GM23338 (cell line): ENCODE measurements around the gene TENM4. TPM values are rescaled to one million over a fixed set of nuclear protein-coding genes. Genes with fewer than 3 reads are reported as not detected.

Experiments
- ATAC-seq: fragments of 200-7000 bp; cut with Tn5 transposase; 3 replicates; pipeline ENCODE4 v1.9.1; 2020
- DNase-seq: peaks from one replicate; pipeline ENCODE4 v3.0.0-alpha.2; 2015; ENCODE audit warnings: low spot score
- H2AFZ ChIP-seq: fragments of 200-600 bp; sonication (generic); 2 replicates; pipeline ENCODE4 v1.8.0; 2016; ENCODE audit warnings: antibody characterized with exemption, mild to moderate bottlenecking, moderate library complexity
- H3F3A ChIP-seq: fragments of 200-600 bp; sonication (generic); replicated peaks from 2 replicates; pipeline ENCODE4 v1.8.0; 2017; ENCODE audit warnings: antibody characterized with exemption, mixed run types, low read depth
- H3K27ac ChIP-seq: fragments of 200-600 bp; sonication (generic); 2 replicates; pipeline ENCODE4 v1.6.1; 2016; ENCODE audit warnings: low read depth
- H3K27me3 ChIP-seq: fragments of 200-600 bp; sonication (generic); 2 replicates; pipeline ENCODE4 v1.8.0; 2016; ENCODE audit warnings: mild to moderate bottlenecking, mixed run types, moderate library complexity; ENCODE audit not compliant: insufficient read depth
- H3K36me3 ChIP-seq: fragments of 200-600 bp; sonication (generic); 2 replicates; pipeline ENCODE4 v1.8.0; 2016; ENCODE audit warnings: mild to moderate bottlenecking; ENCODE audit not compliant: insufficient read depth
- H3K4me1 ChIP-seq: fragments of 200-600 bp; sonication (generic); 2 replicates; pipeline ENCODE4 v1.8.0; 2016; ENCODE audit warnings: mild to moderate bottlenecking, moderate library complexity; ENCODE audit not compliant: insufficient read depth
- H3K4me2 ChIP-seq: fragments of 200-600 bp; sonication (generic); 2 replicates; pipeline ENCODE4 v1.7.1; 2017; ENCODE audit warnings: mixed run types
- H3K4me3 ChIP-seq: fragments of 200-600 bp; sonication (generic); 2 replicates; pipeline ENCODE4 v1.6.1; 2016; ENCODE audit warnings: mixed run types
- H3K79me2 ChIP-seq: fragments of 200-600 bp; sonication (generic); replicated peaks from 2 replicates; pipeline ENCODE4 v1.8.0; 2017; ENCODE audit warnings: mild to moderate bottlenecking; ENCODE audit not compliant: insufficient read depth
- H3K9me2 ChIP-seq: fragments of 200-600 bp; sonication (generic); 2 replicates; pipeline ENCODE4 v1.8.0; 2017; ENCODE audit not compliant: insufficient read depth
- H4K20me1 ChIP-seq: fragments of 200-600 bp; sonication (generic); replicated peaks from 2 replicates; pipeline ENCODE4 v1.8.0; 2017; ENCODE audit warnings: mild to moderate bottlenecking; ENCODE audit not compliant: insufficient read depth
- H3K27ac Mint-ChIP-seq: 2 replicates; pipeline ENCODE4 v1.8.0; 2020; ENCODE audit warnings: inconsistent platforms, mild to moderate bottlenecking, moderate library complexity, mixed read lengths
- H3K27me3 Mint-ChIP-seq: 3 replicates; pipeline ENCODE4 v1.8.0; 2022; ENCODE audit warnings: low read depth, mild to moderate bottlenecking, moderate library complexity, mixed read lengths, inconsistent platforms; ENCODE audit not compliant: insufficient read depth, poor library complexity
- H3K36me3 Mint-ChIP-seq: 3 replicates; pipeline ENCODE4 v1.8.0; 2021; ENCODE audit warnings: low read depth, mild to moderate bottlenecking, inconsistent platforms, moderate library complexity, mixed read lengths
- H3K4me1 Mint-ChIP-seq: 3 replicates; pipeline ENCODE4 v1.8.0; 2020; ENCODE audit warnings: mild to moderate bottlenecking, inconsistent platforms, mixed read lengths
- H3K4me3 Mint-ChIP-seq: 3 replicates; pipeline ENCODE4 v1.8.0; 2021; ENCODE audit warnings: moderate library complexity, mild to moderate bottlenecking, inconsistent platforms, mixed read lengths
- H3K9me3 Mint-ChIP-seq: 3 replicates; pipeline ENCODE4 v1.8.0; 2020; ENCODE audit warnings: moderate library complexity, mild to moderate bottlenecking, inconsistent platforms, mixed read lengths
- CREB1 ChIP-seq: fragments of 250-450 bp; sonication (Bioruptor Pico); IDR thresholded peaks from 2 replicates; pipeline ENCODE4 v1.5.0; 2020; ENCODE audit warnings: low read depth, mild to moderate bottlenecking, moderate library complexity
- CTCF ChIP-seq, 2 experiments: fragments of 200-600 bp in 1 of 2; sonication (generic) in 1 of 2; conservative IDR thresholded peaks; 2 replicates each; pipeline versions ENCODE4 v1.5.1 to v1.6.1; 2016 to 2017; ENCODE audit warnings: antibody characterized with exemption in 2 of 2, low read depth in 2 of 2, mild to moderate bottlenecking in 2 of 2, moderate library complexity in 1 of 2
- ETS1 ChIP-seq: IDR thresholded peaks from 2 replicates; pipeline ENCODE4 v1.6.1; 2016; ENCODE audit warnings: antibody characterized with exemption
- EZH2phosphoT487 ChIP-seq: fragments of 200-600 bp; sonication (generic); IDR thresholded peaks from one replicate; pipeline ENCODE4 v1.8.1; 2018; ENCODE audit warnings: antibody characterized with exemption; ENCODE audit not compliant: unreplicated experiment
- NANOG ChIP-seq: IDR thresholded peaks from 2 replicates; pipeline ENCODE4 v1.6.1; 2016; ENCODE audit warnings: antibody characterized with exemption, borderline replicate concordance
- POLR2AphosphoS5 ChIP-seq: IDR thresholded peaks from 2 replicates; pipeline ENCODE4 v1.6.1; 2016; ENCODE audit warnings: antibody characterized with exemption, low read depth
- REST ChIP-seq: IDR thresholded peaks from one replicate; pipeline ENCODE4 v1.6.1; 2018; ENCODE audit warnings: antibody characterized with exemption; ENCODE audit not compliant: unreplicated experiment
- ZNF114 ChIP-seq: fragments of 250-450 bp; sonication (Bioruptor Pico); IDR thresholded peaks from 2 replicates; pipeline ENCODE4 v1.5.0; 2020; ENCODE audit warnings: mild to moderate bottlenecking, moderate library complexity
- polyA plus RNA-seq: library from polyadenylated mRNA; unstranded; fragments of >200 nt; fragmentation: Nextera tagmentation; extraction: Ambion mirVana; gene quantifications from 2 replicates; pipeline ENCODE4 v1.2.1, GENCODE V29; 2016
- total RNA-seq: library from RNA; depleted of rRNA; stranded (reverse); fragments of >200 nt; shearing (Covaris generic); gene quantifications from 2 replicates; pipeline ENCODE4 v1.2.3, GENCODE V29; 2014

Gene TENM4
- total and polyA plus RNA-seq, 2 experiments from 2014 or later, result 7.3 TPM

GRCh38 chr11:79100093-79100910 lies 340.5 kb downstream of the TENM4 start:
- Histone ChIP-seq H3K27me3 (no peaks in the 10 kb centered on the region), H2AFZ (no peak overlapping the region), H3K36me3 (no peaks in the 10 kb centered on the region), H3K4me2 (no peak overlapping the region), H3F3A (no peaks in the 10 kb centered on the region), H3K4me3 (no peak overlapping the region), H3K9me2 (no peaks in the 10 kb centered on the region), H4K20me1 (no peaks in the 10 kb centered on the region), H3K4me1 (no peaks in the 10 kb centered on the region), H3K27ac (no peak overlapping the region), H3K79me2 (no peaks in the 10 kb centered on the region)
- DNase-seq (peak; percentile 78), ATAC-seq (peak; percentile 93)
- Mint-ChIP-seq H3K27ac (no peak overlapping the region), H3K27me3 (peaks cover 7% of the 10 kb centered on the region), H3K36me3 (no peaks in the 10 kb centered on the region), H3K9me3 (no peaks in the 10 kb centered on the region), H3K4me1 (peaks cover 8% of the 10 kb centered on the region), H3K4me3 (no peak overlapping the region)
- no peak for TF ChIP-seq REST
- TF ChIP-seq EZH2phosphoT487, result no peak
- peak; percentile 76 to 84 for TF ChIP-seq CTCF (conservative IDR thresholded peaks at IDR 0.05; ENCODE audit: low read depth in 2 of 2)

- H3K4me2 ChIP-seq, result no peak overlapping the region
- no peaks in the 10 kb centered on the region for H3K79me2 ChIP-seq
- peak overlapping the region; percentile 62; the same call in 1 of the 2 replicates for H3K27ac Mint-ChIP-seq
- H3K9me3 Mint-ChIP-seq, result no peaks in the 10 kb centered on the region
- H3K27me3 ChIP-seq, result no peaks in the 10 kb centered on the region
- no peak overlapping the region for H2AFZ ChIP-seq
- no peaks in the 10 kb centered on the region for H3F3A ChIP-seq
- H3K36me3 ChIP-seq, result no peaks in the 10 kb centered on the region
- peaks cover 7% of the 10 kb centered on the region for H3K27me3 Mint-ChIP-seq
- ATAC-seq (no peak), DNase-seq (no peak)
- TF ChIP-seq CREB1 (CRISPR knock-in tag) (no peak), CTCF (conservative IDR thresholded peaks at IDR 0.05; ENCODE audit: low read depth in 2 of 2) (no peak), ETS1 (no peak), POLR2AphosphoS5 (no peak), EZH2phosphoT487 (no peak), NANOG (no peak), ZNF114 (no peak)
- H3K4me3 Mint-ChIP-seq, result no peak overlapping the region
- no peaks in the 10 kb centered on the region for H4K20me1 ChIP-seq
- no peaks in the 10 kb centered on the region for H3K36me3 Mint-ChIP-seq
- H3K4me1 Mint-ChIP-seq, result peaks cover 12% of the 10 kb centered on the region
- peaks cover 5% of the 10 kb centered on the region for H3K9me2 ChIP-seq
- no peak overlapping the region for H3K4me3 ChIP-seq
- no peaks in the 10 kb centered on the region for H3K4me1 ChIP-seq
- H3K27ac ChIP-seq, result no peak overlapping the region
These were observed 342.7 kb downstream of the TENM4 start for GRCh38 chr11:79098146-79098545.
